H9 (cell line): ENCODE results near the gene TIGD3. TPM values are rescaled to one million over a fixed set of nuclear protein-coding genes. Genes with fewer than 3 reads are reported as not detected.
A peak's percentile ranks its signal among the peaks of the same experiment; 100 is the strongest.

Experiments
- DNase-seq: peaks from one replicate; pipeline ENCODE4 v3.0.0-alpha.2; 2017
- H2AFZ ChIP-seq: one replicate; pipeline ENCODE4 v1.6.1; 2013; ENCODE audit warnings: mild to moderate bottlenecking, low read length, control low read depth, moderate library complexity
- H2AK5ac ChIP-seq: 2 replicates; pipeline ENCODE4 v1.6.1; 2013; ENCODE audit warnings: low read length, control low read depth, mixed read lengths; ENCODE audit not compliant: insufficient read length
- H2BK120ac ChIP-seq: one replicate; pipeline ENCODE4 v1.6.1; 2013; ENCODE audit warnings: low read depth, mild to moderate bottlenecking, low read length, control low read depth, inconsistent platforms; ENCODE audit not compliant: poor library complexity, severe bottlenecking
- H2BK12ac ChIP-seq: 2 replicates; pipeline ENCODE4 v1.6.1; 2013; ENCODE audit warnings: low read length, control low read depth, mixed read lengths, low read depth; ENCODE audit not compliant: insufficient read length
- H2BK15ac ChIP-seq: 2 replicates; pipeline ENCODE4 v1.6.1; 2013; ENCODE audit warnings: low read depth, low read length, control low read depth
- H2BK20ac ChIP-seq: one replicate; pipeline ENCODE4 v1.6.1; 2013; ENCODE audit warnings: low read depth, mild to moderate bottlenecking, low read length, control low read depth, inconsistent platforms; ENCODE audit not compliant: poor library complexity, severe bottlenecking
- H2BK5ac ChIP-seq: 2 replicates; pipeline ENCODE4 v1.6.1; 2013; ENCODE audit warnings: low read length, control low read depth, mixed read lengths; ENCODE audit not compliant: insufficient read length
- H3K14ac ChIP-seq: 2 replicates; pipeline ENCODE4 v1.6.1; 2013; ENCODE audit warnings: low read length, control low read depth; ENCODE audit not compliant: insufficient read depth
- H3K18ac ChIP-seq: 2 replicates; pipeline ENCODE4 v1.6.1; 2013; ENCODE audit warnings: low read depth, mild to moderate bottlenecking, mixed read lengths, low read length, control low read depth; ENCODE audit not compliant: insufficient read length
- H3K23ac ChIP-seq: 2 replicates; pipeline ENCODE4 v1.6.1; 2013; ENCODE audit warnings: low read length, control low read depth, mixed read lengths, low read depth; ENCODE audit not compliant: insufficient read length
- H3K23me2 ChIP-seq: 2 replicates; pipeline ENCODE4 v1.6.1; 2013; ENCODE audit warnings: low read depth, mild to moderate bottlenecking, mixed read lengths, low read length, control low read depth; ENCODE audit not compliant: insufficient read length, poor library complexity, severe bottlenecking
- H3K27ac ChIP-seq: 2 replicates; pipeline ENCODE4 v1.5.1; 2013; ENCODE audit warnings: low read length, control low read depth, mixed read lengths, low read depth; ENCODE audit not compliant: insufficient read length
- H3K27me3 ChIP-seq: 2 replicates; pipeline ENCODE4 v1.6.1; 2013; ENCODE audit warnings: low read length, control low read depth, inconsistent platforms; ENCODE audit not compliant: insufficient read depth
- H3K4ac ChIP-seq: 2 replicates; pipeline ENCODE4 v1.6.1; 2013; ENCODE audit warnings: low read depth, mild to moderate bottlenecking, control low read depth, inconsistent platforms, low read length, moderate library complexity
- H3K4me1 ChIP-seq: 2 replicates; pipeline ENCODE4 v1.6.1; 2013; ENCODE audit warnings: low read length, control low read depth, inconsistent platforms; ENCODE audit not compliant: insufficient read depth
- H3K4me2 ChIP-seq: 2 replicates; pipeline ENCODE4 v1.6.1; 2013; ENCODE audit warnings: low read length, control low read depth, mixed read lengths; ENCODE audit not compliant: insufficient read length, insufficient read depth
- H3K56ac ChIP-seq: 2 replicates; pipeline ENCODE4 v1.6.1; 2013; ENCODE audit warnings: low read depth, mild to moderate bottlenecking, mixed read lengths, low read length, control low read depth; ENCODE audit not compliant: insufficient read length
- H3K79me1 ChIP-seq: 2 replicates; pipeline ENCODE4 v1.6.1; 2013; ENCODE audit warnings: low read depth, mild to moderate bottlenecking, moderate library complexity, low read length, control low read depth, inconsistent platforms; ENCODE audit not compliant: insufficient read depth, poor library complexity, severe bottlenecking
- H3K79me2 ChIP-seq: 2 replicates; pipeline ENCODE4 v1.6.1; 2013; ENCODE audit warnings: low read length, control low read depth, inconsistent platforms; ENCODE audit not compliant: insufficient read depth
- H3K9ac ChIP-seq: 2 replicates; pipeline ENCODE4 v1.6.1; 2013; ENCODE audit warnings: low read length, control low read depth, mixed read lengths; ENCODE audit not compliant: insufficient read length; ENCODE audit errors: extremely low read depth
- H3K9me3 ChIP-seq: one replicate; pipeline ENCODE4 v1.6.1; 2013; ENCODE audit warnings: low read depth, low read length, inconsistent platforms; ENCODE audit not compliant: control insufficient read depth
- H3T11ph ChIP-seq: one replicate; pipeline ENCODE4 v1.6.1; 2013; ENCODE audit warnings: mild to moderate bottlenecking, low read length, control low read depth, inconsistent platforms
- H4K20me1 ChIP-seq: one replicate; pipeline ENCODE4 v1.6.1; 2013; ENCODE audit not compliant: control insufficient read depth, insufficient read length, insufficient read depth
- H4K5ac ChIP-seq: 2 replicates; pipeline ENCODE4 v1.6.1; 2013; ENCODE audit warnings: low read depth, mild to moderate bottlenecking, mixed read lengths, low read length, control low read depth; ENCODE audit not compliant: insufficient read length
- H4K8ac ChIP-seq: replicated peaks from 2 replicates; pipeline ENCODE4 v1.6.1; 2013; ENCODE audit warnings: low read length, control low read depth, mixed read lengths, low read depth; ENCODE audit not compliant: insufficient read length
- H4K91ac ChIP-seq: 2 replicates; pipeline ENCODE4 v1.6.1; 2013; ENCODE audit warnings: low read depth, mild to moderate bottlenecking, moderate library complexity, mixed read lengths, low read length, control low read depth; ENCODE audit not compliant: insufficient read length
- H3K27ac Mint-ChIP-seq, 3 experiments: 2 replicates in 2 of 3; 3 replicates in 1 of 3; pipeline ENCODE4 v1.8.0; 2020 to 2021; ENCODE audit warnings: mixed read lengths in 3 of 3, mild to moderate bottlenecking in 1 of 3, moderate library complexity in 1 of 3
- H3K27me3 Mint-ChIP-seq: 2 replicates; pipeline ENCODE4 v1.8.0; 2021; ENCODE audit warnings: low read depth, mild to moderate bottlenecking, moderate library complexity, mixed read lengths
- H3K36me3 Mint-ChIP-seq, 3 experiments: 2 replicates in 2 of 3; 3 replicates in 1 of 3; pipeline ENCODE4 v1.8.0; 2020 to 2021; ENCODE audit warnings: low read depth in 3 of 3, mixed read lengths in 3 of 3; ENCODE audit not compliant: insufficient read depth in 1 of 3
- H3K4me1 Mint-ChIP-seq, 2 experiments: 2 replicates each; pipeline ENCODE4 v1.8.0; 2020; ENCODE audit warnings: mixed read lengths in 2 of 2
- H3K4me3 Mint-ChIP-seq, 2 experiments: 2 replicates in 1 of 2; 3 replicates in 1 of 2; pipeline ENCODE4 v1.8.0; 2020 to 2021; ENCODE audit warnings: mild to moderate bottlenecking in 2 of 2, mixed read lengths in 2 of 2, moderate library complexity in 1 of 2
- H3K9me3 Mint-ChIP-seq, 2 experiments: 2 replicates in 1 of 2; 3 replicates in 1 of 2; pipeline ENCODE4 v1.8.0; 2020; ENCODE audit warnings: mild to moderate bottlenecking in 2 of 2, mixed read lengths in 2 of 2, moderate library complexity in 1 of 2
- CTCF ChIP-seq: fragments of 200-600 bp; sonication (generic); conservative IDR thresholded peaks from 3 replicates; pipeline ENCODE4 v1.8.0; 2021; ENCODE audit warnings: antibody characterized with exemption, mild to moderate bottlenecking
- WGBS: extraction: QIAGEN DNeasy Blood & Tissue Kit; methylation state at CpG from one replicate; pipeline ENCODE4 v1.1.7; 2013; ENCODE audit warnings: missing lambda C conversion rate, low lambda C conversion rate, mixed read lengths; ENCODE audit not compliant: insufficient read length; ENCODE audit errors: extremely low coverage; 5-methylcytosine and 5-hydroxymethylcytosine counted together
- total RNA-seq: library from RNA; stranded (reverse); gene quantifications from 2 replicates; pipeline ENCODE4 v1.2.1, GENCODE V29; 2021

TIGD3 gene
- total RNA-seq, 1 experiment from 2014 or later = 0.66 TPM

- H3K14ac ChIP-seq = peak overlapping the region; percentile 22; the same call in 1 of the 2 replicates
- H2BK15ac ChIP-seq = no peak overlapping the region
- no peak overlapping the region for H4K8ac ChIP-seq
- peaks cover under 1% of the 10 kb centered on the region in 3 experiments; a peak in 6 of 7 replicates for H3K36me3 Mint-ChIP-seq
- peak; percentile 100 for TF ChIP-seq CTCF
- no CpG with 5 or more reads among the region's 59 CpGs for WGBS
- peaks cover 29 to 46% of the 10 kb centered on the region in 2 experiments for H3K4me1 Mint-ChIP-seq
- H3K79me1 ChIP-seq = no peaks in the 10 kb centered on the region
- H3K9me3 ChIP-seq = no peaks in the 10 kb centered on the region
- H3K9ac ChIP-seq = peak overlapping the region; percentile 46
- H3T11ph ChIP-seq = no peak overlapping the region
- no peak overlapping the region for H4K5ac ChIP-seq
- H3K4me1 ChIP-seq = peaks cover 5% of the 10 kb centered on the region; the same call in 1 of the 2 replicates
- no peak overlapping the region for H2AK5ac ChIP-seq
- peaks cover 17% of the 10 kb centered on the region for H3K23me2 ChIP-seq
- no peak overlapping the region for H2BK20ac ChIP-seq
- no peaks in the 10 kb centered on the region for H3K79me2 ChIP-seq
- no peak overlapping the region for H2AFZ ChIP-seq
- no peaks in the 10 kb centered on the region for H3K9me3 Mint-ChIP-seq
- peak overlapping the region; percentile 77 to 88 for H3K4me3 Mint-ChIP-seq
- no peak overlapping the region for H3K23ac ChIP-seq
- no peak overlapping the region for H3K27ac ChIP-seq
- H3K27me3 ChIP-seq = no peaks in the 10 kb centered on the region; the same call in 1 of the 2 replicates
- H4K91ac ChIP-seq = no peak overlapping the region
- peaks cover 35% of the 10 kb centered on the region for H3K27me3 Mint-ChIP-seq
- H2BK5ac ChIP-seq = no peak overlapping the region
- H3K56ac ChIP-seq = no peak overlapping the region
- peak overlapping the region; percentile 45 for H3K4me2 ChIP-seq
- DNase-seq = peak; percentile 93
- H3K18ac ChIP-seq = no peak overlapping the region
- H2BK12ac ChIP-seq = no peak overlapping the region
- no peak overlapping the region for H3K27ac Mint-ChIP-seq
- no peak overlapping the region for H2BK120ac ChIP-seq
- no peak overlapping the region for H3K4ac ChIP-seq
- H4K20me1 ChIP-seq = no peaks in the 10 kb centered on the region
Measured at GRCh38 chr11:65315204-65315865, 39.2 kb upstream of the TIGD3 start.
